NCI-H2081 (cell line): ENCODE data around the gene PRPF38B.
"Not testable (repeated sequence)": the region's sequence is repeated elsewhere in the genome, so short reads cannot be mapped to it uniquely, and the experiment has no call there.

Experiments
- DNase-seq, 2 experiments: peaks; one replicate each; lab custom pipeline; 2025; lab: John Stamatoyannopoulos, UW

Gene PRPF38B

GRCh38 chr1:108691942-108692723 lies at the start of gene PRPF38B:
Gene PRPF38B (plus strand): TSS chr1:108692310. CDS start chr1:108692592, 282 bp downstream.
- peak; percentile 83 to 87 for DNase-seq

GRCh38 chr1:108643492-108644335 lies 48.4 kb upstream of the PRPF38B start:
- peak; percentile 36 to 56 for DNase-seq

- no peak for DNase-seq
These were observed 47.1 kb upstream of the PRPF38B start for GRCh38 chr1:108644984-108645383.

- DNase-seq: no peak
These were observed 46.4 kb upstream of the PRPF38B start for GRCh38 chr1:108645564-108646184.

GRCh38 chr1:108646265-108646647 lies 45.9 kb upstream of the PRPF38B start:
- DNase-seq: no peak

GRCh38 chr1:108646648-108647269 lies 45.4 kb upstream of the PRPF38B start:
- DNase-seq: no peak

GRCh38 chr1:108653431-108654105 lies 38.5 kb upstream of the PRPF38B start:
- DNase-seq: no peak

- no peak for DNase-seq
These were observed 34.6 kb upstream of the PRPF38B start for GRCh38 chr1:108657356-108658080.

GRCh38 chr1:108661030-108661609 lies 31.0 kb upstream of the PRPF38B start, which contains the start of gene HENMT1:
Gene HENMT1 (minus strand): TSS chr1:108661093. CDS start chr1:108659884, 1,209 bp downstream.
- no peak for DNase-seq

- DNase-seq: no peak
These were observed 29.0 kb upstream of the PRPF38B start for GRCh38 chr1:108663074-108663473.

- no peak for DNase-seq
These were observed 27.6 kb upstream of the PRPF38B start for GRCh38 chr1:108664481-108664880.

GRCh38 chr1:108665067-108665466 lies 27.0 kb upstream of the PRPF38B start:
- no peak for DNase-seq

- no peak for DNase-seq
These were observed 26.3 kb upstream of the PRPF38B start for GRCh38 chr1:108665771-108666170.

- DNase-seq: not testable (repeated sequence)
These were observed 24.7 kb upstream of the PRPF38B start for GRCh38 chr1:108667422-108667821.

- no peak for DNase-seq
These were observed 23.3 kb upstream of the PRPF38B start for GRCh38 chr1:108668777-108669176.

GRCh38 chr1:108669679-108670078 lies 22.4 kb upstream of the PRPF38B start:
- no peak for DNase-seq

GRCh38 chr1:108670131-108670773 lies 21.9 kb upstream of the PRPF38B start:
- DNase-seq: no peak

- no peak for DNase-seq
These were observed 21.0 kb upstream of the PRPF38B start for GRCh38 chr1:108671143-108671542.

- DNase-seq: no peak
These were observed 13.4 kb upstream of the PRPF38B start for GRCh38 chr1:108678706-108679105.
